ENCODE measurements around the gene MRPS18B.

- no peak for TF ChIP-seq CTCF (IDR thresholded peaks at IDR 0.05)
- no peak for TF ChIP-seq POLR2AphosphoS5 (IDR thresholded peaks at IDR 0.05; ENCODE audit: low read depth, low read length)
- TF ChIP-seq USF1 (IDR thresholded peaks at IDR 0.05; ENCODE audit: borderline replicate concordance, low read depth), result no peak
- TF ChIP-seq, protein P1, sequence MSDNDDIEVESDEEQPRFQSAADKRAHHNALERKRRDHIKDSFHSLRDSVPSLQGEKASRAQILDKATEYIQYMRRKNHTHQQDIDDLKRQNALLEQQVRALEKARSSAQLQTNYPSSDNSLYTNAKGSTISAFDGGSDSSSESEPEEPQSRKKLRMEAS (IDR thresholded peaks at IDR 0.05; ENCODE audit: low read depth), result no peak
- TF ChIP-seq IRF3 (IDR thresholded peaks at IDR 0.05; ENCODE audit: low read depth, low read length), result no peak
- no peak for TF ChIP-seq EP300 (IDR thresholded peaks at IDR 0.05; ENCODE audit: borderline replicate concordance in 1 of 2, low read depth in 1 of 2, low read length in 1 of 2)
These were observed 33.5 kb downstream of the MRPS18B start for GRCh38 chr6:30651143-30651542.

All from SK-N-SH (cell line).